GM12873 (cell line): ENCODE results near the gene HOXC13.

ENCODE experiments used
- TF ChIP-seq, protein P1 (sequence below): IDR thresholded peaks from 2 replicates; pipeline ENCODE4 v1.5.1; 2012; ENCODE audit warnings: low read depth, mild to moderate bottlenecking, moderate library complexity, low read length, control low read depth; ENCODE audit not compliant: insufficient read depth; ENCODE audit errors: missing control alignments

HOXC13 gene

DNA sequence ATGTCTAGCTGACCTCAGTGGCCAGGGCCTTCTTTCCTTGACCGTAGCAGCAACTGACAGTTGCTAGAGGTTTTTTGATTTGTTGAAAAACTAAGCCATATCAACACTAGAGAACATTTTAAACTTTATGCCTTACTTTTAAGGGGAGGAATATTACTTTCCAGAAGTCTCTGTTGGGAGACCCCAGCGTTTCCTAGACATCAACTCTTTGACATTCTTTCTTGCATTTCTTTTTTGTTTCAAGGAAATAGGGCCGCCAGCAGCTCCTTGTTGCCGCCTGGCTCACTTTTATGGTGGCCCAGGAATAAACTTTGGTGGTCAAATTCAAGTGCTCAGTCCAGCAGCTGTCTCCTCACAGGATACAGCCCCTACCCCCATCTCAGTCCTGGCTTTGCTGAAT is 31.8 kb downstream of the HOXC13 start:
- TF ChIP-seq, protein P1, sequence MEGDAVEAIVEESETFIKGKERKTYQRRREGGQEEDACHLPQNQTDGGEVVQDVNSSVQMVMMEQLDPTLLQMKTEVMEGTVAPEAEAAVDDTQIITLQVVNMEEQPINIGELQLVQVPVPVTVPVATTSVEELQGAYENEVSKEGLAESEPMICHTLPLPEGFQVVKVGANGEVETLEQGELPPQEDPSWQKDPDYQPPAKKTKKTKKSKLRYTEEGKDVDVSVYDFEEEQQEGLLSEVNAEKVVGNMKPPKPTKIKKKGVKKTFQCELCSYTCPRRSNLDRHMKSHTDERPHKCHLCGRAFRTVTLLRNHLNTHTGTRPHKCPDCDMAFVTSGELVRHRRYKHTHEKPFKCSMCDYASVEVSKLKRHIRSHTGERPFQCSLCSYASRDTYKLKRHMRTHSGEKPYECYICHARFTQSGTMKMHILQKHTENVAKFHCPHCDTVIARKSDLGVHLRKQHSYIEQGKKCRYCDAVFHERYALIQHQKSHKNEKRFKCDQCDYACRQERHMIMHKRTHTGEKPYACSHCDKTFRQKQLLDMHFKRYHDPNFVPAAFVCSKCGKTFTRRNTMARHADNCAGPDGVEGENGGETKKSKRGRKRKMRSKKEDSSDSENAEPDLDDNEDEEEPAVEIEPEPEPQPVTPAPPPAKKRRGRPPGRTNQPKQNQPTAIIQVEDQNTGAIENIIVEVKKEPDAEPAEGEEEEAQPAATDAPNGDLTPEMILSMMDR: no peak

- TF ChIP-seq, protein P1: no peak
Measured at GRCh38 chr12:53971129-53971528, 32.5 kb downstream of the HOXC13 start.

DNA sequence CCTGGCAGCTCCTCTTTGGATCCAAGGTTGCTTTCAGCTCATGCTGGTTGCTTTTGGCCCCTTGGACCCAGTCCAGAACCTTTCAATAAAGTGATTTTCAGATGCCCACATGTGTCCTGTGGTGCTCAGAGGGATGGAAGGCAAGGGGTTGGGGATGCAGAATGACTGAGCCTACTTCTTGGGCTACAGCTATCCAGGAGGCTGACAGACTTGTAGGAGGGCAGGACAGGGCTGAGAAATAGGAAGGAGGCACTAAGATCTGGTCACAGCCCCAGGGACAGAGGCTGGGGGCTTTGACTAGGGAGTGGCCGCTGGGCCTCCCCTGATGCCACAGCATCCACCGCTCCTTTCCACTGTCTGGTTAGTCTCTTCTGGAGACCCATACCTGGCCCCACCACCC is 33.1 kb downstream of the HOXC13 start:
- TF ChIP-seq, protein P1: no peak

- TF ChIP-seq, protein P1: no peak
Measured at GRCh38 chr12:53972152-53972702, 33.6 kb downstream of the HOXC13 start.

DNA sequence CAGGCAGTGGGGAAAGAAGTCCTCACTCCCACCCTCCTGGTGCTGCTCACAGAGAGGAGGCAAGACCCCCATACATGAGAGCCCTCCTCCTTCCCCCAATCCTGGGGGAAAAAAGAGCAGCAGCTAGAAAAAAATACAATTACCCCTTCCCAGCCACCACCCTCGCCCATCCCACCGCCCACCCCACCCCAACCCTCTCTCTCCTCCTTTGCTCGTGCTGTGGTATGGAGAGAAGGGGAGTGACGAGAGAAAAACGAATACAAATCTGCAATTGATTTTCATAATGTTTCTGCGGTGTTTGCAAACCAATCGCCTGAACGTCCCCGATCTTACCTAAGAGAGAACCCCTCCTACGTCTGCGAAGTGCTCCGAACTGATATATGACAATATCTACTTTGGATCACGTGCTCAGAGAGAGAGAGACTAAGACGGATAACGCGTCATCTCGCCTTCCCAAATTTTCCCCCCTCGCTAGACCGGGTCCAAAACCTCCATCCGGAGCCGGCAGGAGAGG is 34.1 kb downstream of the HOXC13 start, which contains the start of gene HOXC11:
TSS of gene HOXC11 (plus strand) at position 405 of the 514 bp plus-strand sequence. CDS start 116 bp downstream, outside the sequence.
- TF ChIP-seq, protein P1: no peak

- TF ChIP-seq, protein P1: no peak
Measured at GRCh38 chr12:53973236-53974042, 34.8 kb downstream of the HOXC13 start.
